Renal cortex interstitium (tissue), 11 donors: ENCODE results near the gene IBTK. TPM values are rescaled to one million over a fixed set of nuclear protein-coding genes. Genes with fewer than 3 reads are reported as not detected.
"Not testable (repeated sequence)": the region's sequence is repeated elsewhere in the genome, so short reads cannot be mapped to it uniquely, and the experiment has no call there.

Experiments
- DNase-seq, 11 donors: peaks; one replicate each; pipeline ENCODE4 v3.0.0-alpha.2; 2013; ENCODE audit warnings: low read depth in 9 of 11, low spot score in 4 of 11; ENCODE audit errors: extremely low read depth in 1 of 11
- polyA plus RNA-seq, 3 donors: library from polyadenylated mRNA; unstranded; fragments of 120-200 nt; gene quantifications; one replicate each; pipeline ENCODE4 v1.2.1, GENCODE V29; 2013; ENCODE audit not compliant: insufficient read length in 3 of 3

The IBTK gene
- polyA plus RNA-seq, 3 donors, result 38.9 to 50.2 (median 46.2) TPM

DNA sequence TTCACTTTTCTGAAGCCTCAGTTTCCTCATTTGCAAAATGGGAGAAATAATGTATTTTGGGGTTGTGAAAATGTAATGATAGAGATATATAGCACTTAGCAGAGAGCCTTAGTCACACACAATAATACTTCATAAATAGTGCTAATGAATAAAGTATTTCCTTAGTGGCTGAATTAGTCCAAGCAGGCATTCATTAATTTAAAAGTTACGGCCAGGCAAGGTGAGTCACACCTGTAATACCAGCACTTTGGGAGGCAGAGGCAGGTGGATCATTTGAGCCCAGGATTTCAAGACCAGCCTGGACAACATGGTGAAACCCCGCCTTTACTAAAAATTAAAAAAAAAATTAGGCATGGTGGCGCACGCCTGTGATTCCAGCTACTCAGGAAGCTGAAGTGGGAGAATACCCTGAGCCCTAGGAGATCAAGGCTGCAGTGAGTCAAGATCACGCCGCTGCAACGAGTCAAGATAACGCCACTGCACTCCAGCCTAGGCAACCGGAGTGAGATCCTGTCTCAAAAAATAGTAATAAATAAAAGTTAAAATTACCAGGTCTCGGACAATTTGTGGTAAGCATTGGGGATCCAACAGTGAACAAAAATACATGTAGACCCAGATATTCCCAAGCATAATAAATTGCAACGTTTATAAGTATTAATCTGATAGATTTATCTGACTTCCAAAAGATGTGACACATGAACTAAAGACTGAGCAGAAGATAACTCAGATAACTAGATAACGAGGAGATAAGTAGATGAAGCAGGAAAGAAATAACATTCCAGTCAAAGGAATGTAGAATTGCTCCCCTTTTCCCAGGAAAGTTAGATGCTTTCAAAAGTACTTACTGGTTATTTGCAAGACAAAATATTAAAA lies 2.1 kb upstream of the IBTK start:
- DNase-seq, result no peak

GRCh38 chr6:82248273-82248735 lies 760 bp upstream of the IBTK start:
- peak in 3 of 11 donors; percentile 9 to 21 (median 18) for DNase-seq

DNA sequence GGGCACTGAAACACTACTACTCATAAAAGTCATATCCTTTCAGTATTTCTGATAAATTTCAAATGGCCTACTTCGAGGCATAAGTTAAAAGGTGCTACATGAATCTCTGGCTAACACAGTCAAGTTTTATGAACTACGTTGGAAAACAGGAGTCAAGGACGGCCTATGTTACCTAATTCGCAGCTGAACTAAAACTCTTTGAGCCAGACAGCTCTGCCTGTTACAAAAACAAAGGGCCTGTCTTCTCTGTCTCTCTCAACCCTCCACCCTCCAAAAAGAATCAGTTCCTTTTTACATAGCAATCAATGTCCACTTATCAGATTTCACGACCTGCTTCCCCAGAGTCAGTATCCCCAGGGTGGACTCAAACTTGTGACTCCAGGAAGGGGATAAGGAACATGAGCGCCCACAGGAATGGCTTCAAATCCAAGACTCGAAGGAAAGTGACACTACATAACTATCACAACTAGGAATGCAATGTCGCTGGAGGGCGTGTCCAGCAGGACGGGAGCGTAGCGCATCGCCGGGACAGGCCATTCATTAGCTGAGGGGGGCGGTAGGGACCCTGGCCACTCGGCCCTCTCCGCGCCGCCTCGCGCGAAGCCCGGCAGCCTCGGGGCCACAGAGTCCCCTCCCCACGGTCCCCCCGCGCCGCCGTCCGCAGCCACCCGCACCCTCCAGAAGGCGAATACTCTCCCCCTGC lies 591 bp downstream of the IBTK start:
- peak; percentile 46 to 69 (median 63) for DNase-seq

DNA sequence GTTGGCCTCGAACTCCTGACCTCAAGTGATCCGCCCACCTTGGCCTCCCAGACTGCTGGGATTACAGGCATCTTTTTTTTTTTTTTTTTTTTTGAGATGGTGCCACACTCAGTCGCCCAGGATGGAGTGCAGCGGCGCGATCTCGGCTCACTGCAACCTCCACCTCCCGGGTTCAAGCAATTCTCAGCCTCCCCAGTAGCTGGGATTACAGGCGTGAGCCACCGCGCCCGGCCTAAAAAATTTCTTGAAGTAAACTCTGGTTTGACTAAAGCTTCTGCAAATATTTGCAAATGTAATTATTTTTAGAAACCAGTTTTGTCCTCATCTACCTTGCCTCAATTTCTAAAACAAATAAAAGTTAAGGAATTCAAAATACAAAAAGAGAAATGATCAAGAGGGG lies 1.2 kb downstream of the IBTK start:
- no peak for DNase-seq

- no peak for DNase-seq
These were observed 2.2 kb downstream of the IBTK start for GRCh38 chr6:82245376-82245775.

DNA sequence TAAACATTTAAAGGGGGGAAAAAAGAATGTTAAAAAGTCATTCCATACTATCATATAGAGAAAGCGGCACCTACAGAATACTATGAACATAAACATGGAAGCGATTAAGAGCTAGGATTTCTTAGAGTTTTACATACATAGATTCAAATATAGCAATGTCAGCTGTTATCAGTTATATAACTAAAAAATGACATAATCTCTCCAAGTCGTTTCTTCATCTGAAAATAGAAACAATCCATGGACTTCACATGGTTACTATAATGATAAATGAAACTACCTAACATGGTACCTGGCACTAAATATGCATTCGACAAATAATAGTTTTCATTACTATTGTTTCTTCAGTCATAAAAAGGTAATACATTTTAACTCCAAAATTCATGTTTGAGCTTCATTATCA lies 3.7 kb downstream of the IBTK start:
- DNase-seq, result no peak

DNA sequence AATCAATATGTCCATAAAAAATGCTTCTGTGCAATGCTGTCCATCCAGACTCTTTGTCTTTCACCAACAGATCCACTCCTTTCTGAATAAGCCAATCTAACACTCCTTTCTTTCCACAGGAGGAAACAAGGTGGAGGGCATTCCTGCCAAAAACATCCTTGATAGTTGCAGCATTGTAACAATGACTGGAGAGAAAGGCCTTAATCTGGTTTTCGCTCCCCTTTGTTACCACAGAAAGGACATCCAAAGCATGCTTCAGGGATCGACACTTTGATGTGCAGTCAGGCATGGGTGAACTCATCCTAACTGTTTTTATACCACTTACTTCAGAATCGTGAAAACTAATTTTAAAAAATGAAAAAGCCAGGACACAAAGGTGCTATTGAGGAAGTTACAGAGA lies 7.4 kb downstream of the IBTK start:
- no peak for DNase-seq

- no peak for DNase-seq
These were observed 7.9 kb downstream of the IBTK start for GRCh38 chr6:82239597-82239996.

- no peak for DNase-seq
These were observed 10.5 kb downstream of the IBTK start for GRCh38 chr6:82237013-82237412.

DNA sequence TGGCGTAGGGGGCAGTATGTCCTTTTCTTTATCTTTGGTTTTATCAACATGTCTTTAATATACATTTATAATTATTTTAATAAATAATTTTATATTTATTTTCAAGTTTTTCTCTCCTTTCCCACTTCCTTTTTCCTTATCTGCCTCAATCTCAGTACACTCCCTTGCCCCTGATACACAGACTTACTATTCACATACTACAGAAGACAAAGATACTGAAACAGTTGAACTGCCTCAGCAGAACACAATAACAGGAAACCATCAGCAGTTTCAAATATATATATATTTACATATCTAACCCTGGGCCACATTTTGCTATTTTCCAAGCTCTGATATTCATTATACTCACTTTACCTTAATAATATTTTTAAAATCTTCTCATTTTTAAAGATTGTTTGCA lies 19.8 kb downstream of the IBTK start:
- DNase-seq, result no peak

- no peak for DNase-seq
These were observed 27.4 kb downstream of the IBTK start for GRCh38 chr6:82220167-82220566.

DNA sequence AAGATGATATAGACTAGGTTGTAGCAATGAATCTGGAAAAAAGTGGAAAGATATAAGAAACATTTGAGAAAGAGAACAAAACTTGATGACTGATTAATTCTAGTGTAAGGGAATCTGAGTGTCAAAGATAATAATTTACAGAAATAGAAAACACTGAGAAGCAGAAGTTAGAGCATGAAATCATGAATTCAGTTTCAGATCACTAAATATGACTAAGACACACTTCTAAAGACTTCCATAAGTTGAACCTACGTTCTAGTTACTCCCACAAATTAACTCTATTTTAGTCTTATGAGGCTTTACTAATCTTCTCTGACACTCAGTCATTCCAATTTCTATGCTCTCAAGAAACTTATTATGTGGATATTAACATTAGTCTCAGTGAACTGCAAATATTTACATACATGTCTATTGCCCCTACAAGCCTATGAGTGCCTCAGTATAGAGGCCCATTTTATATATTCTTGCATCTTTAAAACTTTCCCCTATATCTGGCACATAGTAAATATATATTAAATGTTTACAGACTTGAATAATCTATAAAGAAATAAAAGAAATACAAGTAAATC lies 30.4 kb downstream of the IBTK start:
- DNase-seq, result no peak

DNA sequence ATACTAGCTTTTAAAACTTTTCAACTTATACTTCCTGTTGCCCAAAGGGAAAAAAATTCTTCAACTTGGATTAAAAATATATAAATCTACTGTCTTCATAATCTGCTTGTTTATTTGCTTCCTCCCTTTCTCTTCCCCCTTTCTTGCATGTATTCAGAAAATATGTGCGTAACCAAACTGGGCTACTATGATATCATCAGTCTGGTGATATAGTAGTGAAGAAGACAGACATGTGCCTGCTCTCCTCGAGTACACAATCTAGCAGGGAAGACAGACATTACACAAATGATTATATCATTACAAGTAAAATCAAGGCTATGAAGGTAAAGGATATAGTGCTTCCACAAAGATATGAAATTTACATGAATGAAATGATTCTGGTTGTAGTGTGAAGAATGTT lies 31.0 kb downstream of the IBTK start:
- DNase-seq, result no peak

GRCh38 chr6:82211326-82211725 lies 36.2 kb downstream of the IBTK start:
- peak in 1 of 11 donors; percentile 4 for DNase-seq

GRCh38 chr6:82208913-82209312 lies 38.6 kb downstream of the IBTK start:
- no peak for DNase-seq

GRCh38 chr6:82205930-82206392 lies 41.6 kb downstream of the IBTK start:
- no peak for DNase-seq

DNA sequence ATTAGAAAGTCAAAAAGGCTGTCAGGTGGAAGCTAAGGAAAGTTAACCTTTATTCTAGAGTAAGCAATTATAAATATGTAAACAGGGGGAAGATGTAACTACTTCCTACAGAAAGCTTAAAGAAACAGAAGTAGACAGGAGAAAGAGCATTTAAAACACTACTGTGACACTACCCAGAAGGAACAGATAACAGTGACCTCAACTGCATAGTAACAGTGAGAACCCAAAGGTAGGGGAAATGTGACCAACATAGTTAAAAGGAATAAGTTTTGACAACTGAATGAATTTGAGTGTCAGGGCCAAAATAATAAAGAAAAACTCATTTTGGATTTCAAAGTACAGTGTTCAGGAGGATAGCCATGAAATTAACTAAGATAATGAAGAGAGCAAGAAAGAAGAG lies 43.5 kb downstream of the IBTK start:
- no peak for DNase-seq

DNA sequence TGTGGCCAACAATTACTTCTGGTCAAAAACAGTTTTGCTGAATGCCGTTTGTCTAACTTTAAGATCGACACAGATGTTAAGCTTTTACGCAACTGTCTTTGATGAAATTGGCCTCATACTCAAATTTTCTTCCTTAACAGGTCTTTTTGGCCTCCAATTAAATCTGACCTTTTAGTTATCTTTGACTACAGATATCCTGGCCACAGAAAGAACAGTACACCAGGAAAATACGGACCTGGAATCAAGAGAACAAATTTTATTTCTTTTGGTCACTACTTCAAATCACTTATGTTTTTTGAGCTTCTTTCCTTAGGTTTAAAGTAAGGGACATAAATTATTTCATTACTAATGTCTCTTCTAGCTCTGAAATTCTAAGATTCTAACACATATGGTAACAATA lies 49.8 kb downstream of the IBTK start:
- no peak for DNase-seq

DNA sequence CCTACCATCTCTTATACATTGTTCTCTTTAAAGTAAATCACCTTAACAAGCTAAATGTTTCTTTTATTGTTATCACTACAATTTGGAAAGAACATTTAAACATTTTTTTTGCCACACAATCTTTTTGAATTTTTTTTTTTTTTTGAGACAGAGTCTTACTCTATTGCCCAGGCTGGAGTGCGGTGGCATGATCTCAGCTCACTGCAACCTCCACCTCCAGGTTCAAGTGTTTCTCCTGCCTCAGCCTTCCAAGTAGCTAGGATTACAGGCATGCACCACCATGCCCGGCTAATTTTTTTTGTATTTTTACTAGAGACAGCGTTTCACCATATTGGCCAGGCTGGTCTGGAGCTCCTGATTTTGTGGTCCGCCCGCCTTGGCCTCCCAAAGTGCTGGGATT lies 50.3 kb downstream of the IBTK start:
- DNase-seq, result not testable (repeated sequence)

GRCh38 chr6:82196161-82196560 lies 51.4 kb downstream of the IBTK start:
- DNase-seq, result no peak
